Uterus (tissue), 4 donors: ENCODE results near the gene HSPBAP1. TPM values are rescaled to one million over a fixed set of nuclear protein-coding genes. Genes with fewer than 3 reads are reported as not detected.
"Not testable (repeated sequence)": the region's sequence is repeated elsewhere in the genome, so short reads cannot be mapped to it uniquely, and the experiment has no call there.

Experiments
- DNase-seq, 2 donors: peaks; one replicate each; pipeline ENCODE4 v3.0.0-alpha.2; 2019 to 2020
- H3K27ac ChIP-seq, 2 donors: fragments of 200-600 bp; sonication (generic); 1 replicate in 1 of 2; 2 replicates in 1 of 2; pipeline ENCODE4 v1.5.1; 2016 to 2018
- H3K27me3 ChIP-seq, 2 donors: fragments of 200-600 bp; sonication (generic); one replicate each; pipeline ENCODE4 v1.5.1; 2018 to 2019; ENCODE audit warnings: control low read depth in 1 of 2
- H3K36me3 ChIP-seq, 2 donors: fragments of 200-600 bp; sonication (generic); one replicate each; pipeline ENCODE4 v1.5.1; 2019; ENCODE audit warnings: control low read depth in 1 of 2
- H3K4me1 ChIP-seq, 2 donors: fragments of 200-600 bp; sonication (generic); one replicate each; pipeline ENCODE4 v1.5.1; 2018 to 2019; ENCODE audit warnings: control low read depth in 1 of 2
- H3K4me3 ChIP-seq, 2 donors: fragments of 200-600 bp; sonication (generic); 1 replicate in 1 of 2; 2 replicates in 1 of 2; pipeline ENCODE4 v1.5.1; 2018 to 2019; ENCODE audit warnings: mild to moderate bottlenecking in 1 of 2
- H3K9me3 ChIP-seq, 2 donors: fragments of 200-600 bp; sonication (generic); one replicate each; pipeline ENCODE4 v1.5.1; 2019; ENCODE audit warnings: control low read depth in 1 of 2
- CTCF ChIP-seq, 4 experiments: fragments of 200-600 bp in 2 of 4; fragments of 450-650 bp in 2 of 4; sonication (generic) in 2 of 4; IDR thresholded peaks; one replicate each; pipeline ENCODE4 v1.5.1; 2016 to 2019; ENCODE audit warnings: antibody characterized with exemption in 4 of 4, mild to moderate bottlenecking in 2 of 4, moderate library complexity in 1 of 4
- POLR2A ChIP-seq, 2 donors: fragments of 450-650 bp; IDR thresholded peaks; one replicate each; pipeline ENCODE4 v1.6.1; 2016; ENCODE audit warnings: antibody characterized with exemption in 2 of 2, mild to moderate bottlenecking in 1 of 2, moderate library complexity in 1 of 2
- intact Hi-C: fragments of 100-400 bp; cut with DNase I; formaldehyde crosslinking; loops from one replicate; pipeline ENCODE4 v1.15.1; 2023; ENCODE audit warnings: low total_unique reads
- total RNA-seq, 4 donors: library from RNA; depleted of rRNA in 3 of 4; stranded (reverse); fragments of >200 nt in 3 of 4; gene quantifications; one replicate each; pipeline versions ENCODE4 v1.1.0 to v1.2.4, GENCODE V29; 2014 to 2023
- donor health status: DM: yes; HTN: yes; CAD: no.

HSPBAP1 gene
- total RNA-seq, 4 donors from 2014 or later = 3.1 to 25.9 (median 11.7) TPM

DNA sequence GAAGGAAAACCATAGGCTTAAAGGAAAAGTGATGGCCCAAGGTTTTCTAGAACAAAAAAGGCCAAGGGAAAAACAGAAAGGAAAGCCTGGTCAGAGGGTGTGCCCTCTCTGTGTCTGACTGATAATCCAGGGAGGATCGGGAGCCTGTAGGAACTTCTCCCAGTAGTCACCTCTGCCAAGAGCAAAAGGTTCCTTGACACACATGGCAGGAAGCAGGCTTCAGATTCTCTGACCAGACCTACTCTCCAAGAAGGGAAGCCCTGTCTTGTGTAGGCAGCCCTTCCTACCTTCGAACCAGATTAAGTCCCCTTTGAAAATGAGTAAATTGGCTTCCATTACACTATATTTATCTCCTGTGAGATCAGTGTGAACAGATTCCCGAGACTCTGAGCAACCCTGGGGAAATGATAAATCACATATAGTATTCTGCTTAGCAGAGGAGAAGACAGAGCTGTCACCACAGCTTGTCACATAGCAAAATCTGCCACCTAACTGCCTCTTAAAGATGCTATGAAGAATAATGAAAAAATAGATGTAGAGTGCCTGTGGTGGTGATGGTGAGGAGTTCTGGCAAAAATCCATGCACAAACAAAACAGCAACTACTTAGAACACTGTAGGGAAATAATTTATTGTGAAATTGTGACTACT, 74.2 kb downstream of the HSPBAP1 start:
- no peaks in the 10 kb centered on the region for H3K36me3 ChIP-seq
- intact Hi-C loops = no loop called here

GRCh38 chr3:122716667-122717066, 77.0 kb downstream of the HSPBAP1 start:
- Histone ChIP-seq H3K36me3 (no peaks in the 10 kb centered on the region), H3K4me3 (no peak overlapping the region), H3K9me3 (no peaks in the 10 kb centered on the region), H3K27ac (no peak overlapping the region), H3K4me1 (no peaks in the 10 kb centered on the region), H3K27me3 (no peaks in the 10 kb centered on the region)
- no peak for DNase-seq
- intact Hi-C loops = no loop called here
- TF ChIP-seq POLR2A (IDR thresholded peaks at IDR 0.05) (no peak), CTCF (IDR thresholded peaks at IDR 0.05) (no peak)

More for the DNA sequence above, 74.2 kb downstream of the HSPBAP1 start:
- Histone ChIP-seq H3K27me3 (no peaks in the 10 kb centered on the region), H3K9me3 (no peaks in the 10 kb centered on the region), H3K27ac (no peak overlapping the region), H3K4me1 (no peaks in the 10 kb centered on the region), H3K4me3 (no peak overlapping the region)
- no peak for DNase-seq
- TF ChIP-seq CTCF (IDR thresholded peaks at IDR 0.05) (no peak), POLR2A (IDR thresholded peaks at IDR 0.05) (no peak)

DNA sequence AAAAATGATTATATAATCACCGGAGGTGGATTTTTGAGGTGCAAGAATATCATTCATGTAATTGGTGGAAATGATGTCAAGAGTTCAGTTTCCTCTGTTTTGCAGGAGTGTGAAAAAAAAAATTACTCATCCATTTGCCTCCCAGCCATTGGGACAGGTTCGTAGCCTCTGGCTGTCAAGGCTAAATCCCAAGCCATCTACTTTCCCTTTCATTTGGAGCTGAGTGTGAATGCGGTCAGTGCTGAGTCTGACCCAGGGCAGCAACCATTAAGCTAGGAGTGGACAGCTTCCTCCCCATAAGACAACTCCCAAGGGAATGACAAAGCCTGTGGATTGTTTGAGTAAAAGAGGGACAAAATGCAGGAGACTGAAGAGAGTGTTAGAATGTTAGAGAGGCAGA, 79.4 kb downstream of the HSPBAP1 start:
- no peak for TF ChIP-seq POLR2A (IDR thresholded peaks at IDR 0.05)
- TF ChIP-seq CTCF (IDR thresholded peaks at IDR 0.05) = no peak
- no peak for DNase-seq
- H3K4me3 ChIP-seq = no peak overlapping the region
- no peaks in the 10 kb centered on the region for H3K36me3 ChIP-seq
- intact Hi-C loops = no loop called here
- no peaks in the 10 kb centered on the region for H3K9me3 ChIP-seq
- no peaks in the 10 kb centered on the region for H3K4me1 ChIP-seq
- no peak overlapping the region for H3K27ac ChIP-seq
- no peaks in the 10 kb centered on the region for H3K27me3 ChIP-seq

GRCh38 chr3:122710616-122711251, 82.9 kb downstream of the HSPBAP1 start:
- H3K9me3 ChIP-seq, H3K4me3 ChIP-seq, H3K27ac ChIP-seq, H3K36me3 ChIP-seq, H3K27me3 ChIP-seq, H3K4me1 ChIP-seq, intact Hi-C loops, DNase-seq: not testable (repeated sequence)

GRCh38 chr3:122705379-122705778, 88.3 kb downstream of the HSPBAP1 start:
- H3K4me3 ChIP-seq = no peak overlapping the region
- TF ChIP-seq POLR2A (IDR thresholded peaks at IDR 0.05) = no peak
- TF ChIP-seq CTCF (IDR thresholded peaks at IDR 0.05) = no peak
- H3K27me3 ChIP-seq = no peaks in the 10 kb centered on the region
- intact Hi-C loops = no loop called here
- no peaks in the 10 kb centered on the region for H3K4me1 ChIP-seq
- H3K9me3 ChIP-seq = no peaks in the 10 kb centered on the region
- no peak for DNase-seq
- H3K27ac ChIP-seq = no peak overlapping the region
- no peaks in the 10 kb centered on the region for H3K36me3 ChIP-seq
